HepG2 (cell line): ENCODE measurements around the gene PATZ1. TPM values are rescaled to one million over a fixed set of nuclear protein-coding genes. Genes with fewer than 3 reads are reported as not detected.

Source experiments
- CAMTA2 ChIP-seq: sonication (generic); formaldehyde crosslinking; IDR thresholded peaks from 2 replicates; pipeline ENCODE4 v1.4.0; 2020; ENCODE audit warnings: mild to moderate bottlenecking, missing genetic modification reagents, borderline replicate concordance
- MIER3 ChIP-seq: IDR thresholded peaks from 2 replicates; pipeline ENCODE4 v1.6.1; 2016; ENCODE audit warnings: missing compliant biosample characterization, borderline replicate concordance
- polyA plus RNA-seq, 8 experiments: library from polyadenylated mRNA; depleted of rRNA in 3 of 8; stranded (reverse) in 7 of 8; unstranded in 1 of 8; fragments of >200 nt; fragmentation: Illumina TruSeq in 4 of 8; extraction: Trizol in 4 of 8; gene quantifications; 2 replicates each; pipeline versions ENCODE4 v1.2.1 to v1.2.3, GENCODE V29; 2011 to 2016; ENCODE audit warnings: low read depth in 4 of 8, missing spikeins in 1 of 8, mixed read lengths in 1 of 8; ENCODE audit not compliant: insufficient read depth in 1 of 8
- total RNA-seq, 5 experiments: library from RNA; depleted of rRNA; stranded (reverse); fragments of >200 nt; fragmentation: Illumina TruSeq; extraction: Trizol; gene quantifications; 2 replicates each; pipeline ENCODE4 v1.2.3, GENCODE V29; 2016; ENCODE audit warnings: low read depth in 1 of 5
- TF ChIP-seq, protein P1 (sequence below), 2 experiments: sonication (generic) in 1 of 2; formaldehyde crosslinking in 1 of 2; IDR thresholded peaks; 2 replicates each; pipeline versions ENCODE4 v1.4.0 to v1.6.1; 2016 to 2020; ENCODE audit warnings: borderline replicate concordance in 1 of 2, low read depth in 1 of 2, mild to moderate bottlenecking in 1 of 2, missing genetic modification reagents in 1 of 2
- TF ChIP-seq, protein P2 (sequence below): sonication (generic); formaldehyde crosslinking; IDR thresholded peaks from 2 replicates; pipeline ENCODE4 v1.8.1; 2022; ENCODE audit warnings: mild to moderate bottlenecking, missing genetic modification reagents
- TF ChIP-seq, protein P3 (sequence below): IDR thresholded peaks from 2 replicates; pipeline ENCODE4 v1.6.1; 2016; ENCODE audit warnings: missing compliant biosample characterization, missing genetic modification reagents, borderline replicate concordance

The PATZ1 gene
- total and polyA plus RNA-seq, 2 of the 13 experiments (the other 11 are each of a cell fraction or from before 2014, with no cell fraction given), result 24.9 to 30.5 TPM

DNA sequence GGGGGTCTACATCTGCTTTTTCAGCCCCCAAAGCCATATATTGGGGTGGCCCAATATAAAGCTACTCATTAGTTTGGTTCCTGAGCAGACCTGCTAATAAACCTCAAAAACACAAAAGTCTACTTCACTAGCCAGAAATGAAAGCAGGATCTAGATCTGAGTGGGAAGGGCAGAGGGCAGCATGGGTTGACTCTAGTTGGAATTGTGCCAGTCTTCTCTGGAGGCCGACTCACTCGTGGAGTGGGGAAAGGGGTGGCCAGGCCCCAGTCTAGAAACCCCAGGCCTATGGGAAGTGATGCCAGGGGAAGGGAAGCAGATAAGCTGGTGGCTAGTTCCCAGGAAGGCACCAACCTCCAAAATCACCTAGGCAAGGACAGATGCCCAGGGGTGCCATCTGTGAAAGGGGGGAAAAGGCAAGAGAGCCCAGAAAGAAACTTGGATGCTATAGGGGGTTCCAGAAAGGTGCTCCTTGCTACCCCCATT lies 5.3 kb downstream of the PATZ1 start (continued):
- TF ChIP-seq, protein P1, sequence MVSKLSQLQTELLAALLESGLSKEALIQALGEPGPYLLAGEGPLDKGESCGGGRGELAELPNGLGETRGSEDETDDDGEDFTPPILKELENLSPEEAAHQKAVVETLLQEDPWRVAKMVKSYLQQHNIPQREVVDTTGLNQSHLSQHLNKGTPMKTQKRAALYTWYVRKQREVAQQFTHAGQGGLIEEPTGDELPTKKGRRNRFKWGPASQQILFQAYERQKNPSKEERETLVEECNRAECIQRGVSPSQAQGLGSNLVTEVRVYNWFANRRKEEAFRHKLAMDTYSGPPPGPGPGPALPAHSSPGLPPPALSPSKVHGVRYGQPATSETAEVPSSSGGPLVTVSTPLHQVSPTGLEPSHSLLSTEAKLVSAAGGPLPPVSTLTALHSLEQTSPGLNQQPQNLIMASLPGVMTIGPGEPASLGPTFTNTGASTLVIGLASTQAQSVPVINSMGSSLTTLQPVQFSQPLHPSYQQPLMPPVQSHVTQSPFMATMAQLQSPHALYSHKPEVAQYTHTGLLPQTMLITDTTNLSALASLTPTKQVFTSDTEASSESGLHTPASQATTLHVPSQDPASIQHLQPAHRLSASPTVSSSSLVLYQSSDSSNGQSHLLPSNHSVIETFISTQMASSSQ (IDR thresholded peaks at IDR 0.05; ENCODE audit: low read depth), result no peak
- TF ChIP-seq, protein P1 (CRISPR knock-in tag; IDR thresholded peaks at IDR 0.05; ENCODE audit: borderline replicate concordance), result no peak
- TF ChIP-seq MIER3 (CRISPR knock-in tag), result no peak
- TF ChIP-seq, protein P2, sequence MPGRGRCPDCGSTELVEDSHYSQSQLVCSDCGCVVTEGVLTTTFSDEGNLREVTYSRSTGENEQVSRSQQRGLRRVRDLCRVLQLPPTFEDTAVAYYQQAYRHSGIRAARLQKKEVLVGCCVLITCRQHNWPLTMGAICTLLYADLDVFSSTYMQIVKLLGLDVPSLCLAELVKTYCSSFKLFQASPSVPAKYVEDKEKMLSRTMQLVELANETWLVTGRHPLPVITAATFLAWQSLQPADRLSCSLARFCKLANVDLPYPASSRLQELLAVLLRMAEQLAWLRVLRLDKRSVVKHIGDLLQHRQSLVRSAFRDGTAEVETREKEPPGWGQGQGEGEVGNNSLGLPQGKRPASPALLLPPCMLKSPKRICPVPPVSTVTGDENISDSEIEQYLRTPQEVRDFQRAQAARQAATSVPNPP (CRISPR knock-in tag), result no peak
- no peak for TF ChIP-seq CAMTA2 (CRISPR knock-in tag)
- TF ChIP-seq, protein P3, sequence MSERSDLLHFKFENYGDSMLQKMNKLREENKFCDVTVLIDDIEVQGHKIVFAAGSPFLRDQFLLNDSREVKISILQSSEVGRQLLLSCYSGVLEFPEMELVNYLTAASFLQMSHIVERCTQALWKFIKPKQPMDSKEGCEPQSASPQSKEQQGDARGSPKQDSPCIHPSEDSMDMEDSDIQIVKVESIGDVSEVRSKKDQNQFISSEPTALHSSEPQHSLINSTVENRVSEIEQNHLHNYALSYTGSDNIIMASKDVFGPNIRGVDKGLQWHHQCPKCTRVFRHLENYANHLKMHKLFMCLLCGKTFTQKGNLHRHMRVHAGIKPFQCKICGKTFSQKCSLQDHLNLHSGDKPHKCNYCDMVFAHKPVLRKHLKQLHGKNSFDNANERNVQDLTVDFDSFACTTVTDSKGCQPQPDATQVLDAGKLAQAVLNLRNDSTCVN (CRISPR knock-in tag), result peak; percentile 86; the same call in 1 of the 2 replicates
